Activated naive CD4-positive, alpha-beta T cell treated with anti-CD3 and anti-CD28 coated beads, Interleukin-2, amount 10 ng/mL, durations not matched to agents 7 days and 5 days (primary cell): ENCODE measurements around the gene SZT2.
A peak's percentile ranks its signal among the peaks of the same experiment; 100 is the strongest.

ENCODE experiments used
- CTCF ChIA-PET: fragments of 350-600 bp; sonication (Branson Sonifier 250); formaldehyde crosslinking; loops from one replicate; lab custom pipeline; 2021; ENCODE audit warnings: antibody characterized with exemption; lab: Charles Lee
- DNase-seq: peaks from one replicate; pipeline ENCODE4 v3.0.0-alpha.2; 2020
- H3K27ac Mint-ChIP-seq: one replicate; pipeline ENCODE4 v1.8.0; 2021; ENCODE audit warnings: mild to moderate bottlenecking, moderate library complexity, mixed read lengths
- H3K27me3 Mint-ChIP-seq: one replicate; pipeline ENCODE4 v1.8.0; 2021; ENCODE audit warnings: mild to moderate bottlenecking, mixed read lengths
- H3K36me3 Mint-ChIP-seq: one replicate; pipeline ENCODE4 v1.8.0; 2021; ENCODE audit warnings: mixed read lengths
- H3K4me1 Mint-ChIP-seq: one replicate; pipeline ENCODE4 v1.8.0; 2021; ENCODE audit warnings: mixed read lengths
- H3K4me3 Mint-ChIP-seq: one replicate; pipeline ENCODE4 v1.8.0; 2021; ENCODE audit warnings: mild to moderate bottlenecking, moderate library complexity, mixed read lengths
- H3K9me3 Mint-ChIP-seq: one replicate; pipeline ENCODE4 v1.8.0; 2021; ENCODE audit warnings: mixed read lengths

The SZT2 gene

GRCh38 chr1:43431676-43432075 lies 42.0 kb downstream of the SZT2 start:
- Mint-ChIP-seq H3K27me3 (no peaks in the 10 kb centered on the region), H3K9me3 (no peaks in the 10 kb centered on the region), H3K4me3 (no peak overlapping the region), H3K4me1 (peaks cover 5% of the 10 kb centered on the region), H3K36me3 (peaks cover 34% of the 10 kb centered on the region), H3K27ac (no peak overlapping the region)
- CTCF ChIA-PET, result no interaction called here
- no peak for DNase-seq

GRCh38 chr1:43432171-43432860 lies 42.6 kb downstream of the SZT2 start:
- Mint-ChIP-seq H3K9me3 (no peaks in the 10 kb centered on the region), H3K36me3 (peaks cover 28% of the 10 kb centered on the region), H3K4me1 (peaks cover 5% of the 10 kb centered on the region), H3K27me3 (no peaks in the 10 kb centered on the region), H3K27ac (no peak overlapping the region), H3K4me3 (no peak overlapping the region)
- DNase-seq, result no peak
- CTCF ChIA-PET, result no interaction called here

GRCh38 chr1:43432907-43433306 lies 43.2 kb downstream of the SZT2 start:
- no peaks in the 10 kb centered on the region for H3K9me3 Mint-ChIP-seq
- peaks cover 5% of the 10 kb centered on the region for H3K4me1 Mint-ChIP-seq
- H3K27me3 Mint-ChIP-seq, result no peaks in the 10 kb centered on the region
- no peak overlapping the region for H3K27ac Mint-ChIP-seq
- DNase-seq, result no peak
- H3K4me3 Mint-ChIP-seq, result no peak overlapping the region
- CTCF ChIA-PET, result no interaction called here
- H3K36me3 Mint-ChIP-seq, result peaks cover 28% of the 10 kb centered on the region

GRCh38 chr1:43434256-43434655 lies 44.6 kb downstream of the SZT2 start:
- CTCF ChIA-PET, result no interaction called here
- peaks cover 30% of the 10 kb centered on the region for H3K36me3 Mint-ChIP-seq
- no peak for DNase-seq
- H3K27me3 Mint-ChIP-seq, result no peaks in the 10 kb centered on the region
- no peak overlapping the region for H3K4me3 Mint-ChIP-seq
- H3K4me1 Mint-ChIP-seq, result peaks cover 5% of the 10 kb centered on the region
- no peak overlapping the region for H3K27ac Mint-ChIP-seq
- H3K9me3 Mint-ChIP-seq, result no peaks in the 10 kb centered on the region

- Mint-ChIP-seq H3K4me1 (peaks cover 5% of the 10 kb centered on the region), H3K36me3 (peaks cover 26% of the 10 kb centered on the region), H3K27ac (peak overlapping the region; percentile 24), H3K27me3 (no peaks in the 10 kb centered on the region), H3K4me3 (no peak overlapping the region), H3K9me3 (no peaks in the 10 kb centered on the region)
- DNase-seq, result peak; percentile 3
- CTCF ChIA-PET, result interaction anchor here (0.7 kb wide), 1 partner anchor 21 kb away, joined by 3 read pairs; no protein-coding TSS in a partner anchor
Measured at GRCh38 chr1:43435146-43436145, 45.7 kb downstream of the SZT2 start.

- Mint-ChIP-seq H3K9me3 (no peaks in the 10 kb centered on the region), H3K27me3 (no peaks in the 10 kb centered on the region), H3K27ac (no peak overlapping the region), H3K4me3 (no peak overlapping the region), H3K36me3 (peaks cover 22% of the 10 kb centered on the region), H3K4me1 (peaks cover 5% of the 10 kb centered on the region)
- CTCF ChIA-PET, result interaction anchor here (0.7 kb wide), 1 partner anchor 22 kb away, joined by 3 read pairs; no protein-coding TSS in a partner anchor
- no peak for DNase-seq
Measured at GRCh38 chr1:43436371-43436770, 46.7 kb downstream of the SZT2 start.

GRCh38 chr1:43437031-43437973 lies 47.6 kb downstream of the SZT2 start:
- Mint-ChIP-seq H3K27me3 (no peaks in the 10 kb centered on the region), H3K9me3 (no peaks in the 10 kb centered on the region), H3K4me1 (peaks cover 5% of the 10 kb centered on the region), H3K4me3 (no peak overlapping the region), H3K27ac (no peak overlapping the region), H3K36me3 (peaks cover 24% of the 10 kb centered on the region)
- CTCF ChIA-PET, result no interaction called here
- no peak for DNase-seq

GRCh38 chr1:43438006-43438405 lies 48.3 kb downstream of the SZT2 start:
- no peak overlapping the region for H3K4me3 Mint-ChIP-seq
- CTCF ChIA-PET, result no interaction called here
- H3K27me3 Mint-ChIP-seq, result no peaks in the 10 kb centered on the region
- no peak overlapping the region for H3K27ac Mint-ChIP-seq
- no peaks in the 10 kb centered on the region for H3K9me3 Mint-ChIP-seq
- H3K36me3 Mint-ChIP-seq, result peaks cover 31% of the 10 kb centered on the region
- DNase-seq, result no peak
- peaks cover 5% of the 10 kb centered on the region for H3K4me1 Mint-ChIP-seq

GRCh38 chr1:43438576-43438952 lies 48.9 kb downstream of the SZT2 start:
- DNase-seq, result no peak
- Mint-ChIP-seq H3K36me3 (peaks cover 32% of the 10 kb centered on the region), H3K27me3 (no peaks in the 10 kb centered on the region), H3K27ac (no peak overlapping the region), H3K4me3 (no peak overlapping the region), H3K4me1 (peaks cover 5% of the 10 kb centered on the region), H3K9me3 (no peaks in the 10 kb centered on the region)
- CTCF ChIA-PET, result no interaction called here

- Mint-ChIP-seq H3K27me3 (no peaks in the 10 kb centered on the region), H3K36me3 (peaks cover 34% of the 10 kb centered on the region), H3K9me3 (no peaks in the 10 kb centered on the region), H3K27ac (no peak overlapping the region), H3K4me3 (no peak overlapping the region), H3K4me1 (peaks cover 5% of the 10 kb centered on the region)
- no peak for DNase-seq
- CTCF ChIA-PET, result interaction anchor here (1.6 kb wide), 1 partner anchor 23 kb away, joined by 3 read pairs; no protein-coding TSS in a partner anchor
Measured at GRCh38 chr1:43438953-43439581, 49.4 kb downstream of the SZT2 start.

GRCh38 chr1:43439781-43440180 lies 50.1 kb downstream of the SZT2 start:
- DNase-seq, result no peak
- no peaks in the 10 kb centered on the region for H3K27me3 Mint-ChIP-seq
- no peak overlapping the region for H3K4me3 Mint-ChIP-seq
- H3K4me1 Mint-ChIP-seq, result peaks cover 5% of the 10 kb centered on the region
- CTCF ChIA-PET, result interaction anchor here (1.6 kb wide), 1 partner anchor 24 kb away, joined by 3 read pairs; no protein-coding TSS in a partner anchor
- no peak overlapping the region for H3K27ac Mint-ChIP-seq
- peaks cover 36% of the 10 kb centered on the region for H3K36me3 Mint-ChIP-seq
- no peaks in the 10 kb centered on the region for H3K9me3 Mint-ChIP-seq

GRCh38 chr1:43440358-43440757 lies 50.7 kb downstream of the SZT2 start:
- no peaks in the 10 kb centered on the region for H3K27me3 Mint-ChIP-seq
- H3K4me3 Mint-ChIP-seq, result no peak overlapping the region
- DNase-seq, result no peak
- H3K36me3 Mint-ChIP-seq, result peaks cover 40% of the 10 kb centered on the region
- CTCF ChIA-PET, result interaction anchor here (1.6 kb wide), 1 partner anchor 24 kb away, joined by 3 read pairs; no protein-coding TSS in a partner anchor
- peak overlapping the region; percentile 51 for H3K27ac Mint-ChIP-seq
- H3K4me1 Mint-ChIP-seq, result peaks cover 2% of the 10 kb centered on the region
- no peaks in the 10 kb centered on the region for H3K9me3 Mint-ChIP-seq

- Mint-ChIP-seq H3K4me3 (no peak overlapping the region), H3K36me3 (peaks cover 46% of the 10 kb centered on the region), H3K27ac (no peak overlapping the region), H3K9me3 (no peaks in the 10 kb centered on the region), H3K4me1 (no peaks in the 10 kb centered on the region), H3K27me3 (no peaks in the 10 kb centered on the region)
- DNase-seq, result peak; percentile 10
- CTCF ChIA-PET, result interaction anchor here (2.7 kb wide), 1 partner anchor 214 kb away, joined by 5 read pairs; no protein-coding TSS in a partner anchor
Measured at GRCh38 chr1:43441166-43441893, 51.6 kb downstream of the SZT2 start.
